HepG2 (cell line): Measurements from ENCODE around the gene MTIF2. TPM values are rescaled to one million over a fixed set of nuclear protein-coding genes. Genes with fewer than 3 reads are reported as not detected.

Experiments used
- FLYWCH1 ChIP-seq: sonication (generic); formaldehyde crosslinking; IDR thresholded peaks from 2 replicates; pipeline ENCODE4 v1.8.1; 2023; ENCODE audit warnings: mild to moderate bottlenecking, missing genetic modification reagents
- ZFP36L2 ChIP-seq: sonication (generic); formaldehyde crosslinking; IDR thresholded peaks from 2 replicates; pipeline ENCODE4 v1.4.0; 2020; ENCODE audit warnings: missing genetic modification reagents
- ZNF367 ChIP-seq: sonication (generic); formaldehyde crosslinking; IDR thresholded peaks from 2 replicates; pipeline ENCODE4 v1.4.0; 2020; ENCODE audit warnings: missing genetic modification reagents, borderline replicate concordance
- ZNF44 ChIP-seq: sonication (generic); formaldehyde crosslinking; IDR thresholded peaks from 2 replicates; pipeline ENCODE4 v1.5.1; 2020; ENCODE audit warnings: mild to moderate bottlenecking, missing genetic modification reagents
- ZSCAN22 ChIP-seq: sonication (generic); formaldehyde crosslinking; IDR thresholded peaks from 2 replicates; pipeline ENCODE4 v1.4.0; 2020; ENCODE audit warnings: mild to moderate bottlenecking, missing genetic modification reagents
- polyA plus RNA-seq, 8 experiments: library from polyadenylated mRNA; depleted of rRNA in 3 of 8; stranded (reverse) in 7 of 8; unstranded in 1 of 8; fragments of >200 nt; fragmentation: Illumina TruSeq in 4 of 8; extraction: Trizol in 4 of 8; gene quantifications; 2 replicates each; pipeline versions ENCODE4 v1.2.1 to v1.2.3, GENCODE V29; 2011 to 2016; ENCODE audit warnings: low read depth in 4 of 8, missing spikeins in 1 of 8, mixed read lengths in 1 of 8; ENCODE audit not compliant: insufficient read depth in 1 of 8
- total RNA-seq, 5 experiments: library from RNA; depleted of rRNA; stranded (reverse); fragments of >200 nt; fragmentation: Illumina TruSeq; extraction: Trizol; gene quantifications; 2 replicates each; pipeline ENCODE4 v1.2.3, GENCODE V29; 2016; ENCODE audit warnings: low read depth in 1 of 5
- TF ChIP-seq, protein P1 (sequence below): sonication (generic); formaldehyde crosslinking; conservative IDR thresholded peaks from 2 replicates; pipeline ENCODE4 v1.8.0; 2022; ENCODE audit warnings: mild to moderate bottlenecking, moderate library complexity, missing genetic modification reagents
- TF ChIP-seq, protein P2 (sequence below): IDR thresholded peaks from 2 replicates; pipeline ENCODE4 v1.6.1; 2016; ENCODE audit warnings: missing compliant biosample characterization, missing genetic modification reagents, borderline replicate concordance
- TF ChIP-seq, protein P3 (sequence below): sonication (generic); formaldehyde crosslinking; IDR thresholded peaks from 2 replicates; pipeline ENCODE4 v1.5.1; 2020; ENCODE audit warnings: mild to moderate bottlenecking, missing genetic modification reagents, moderate library complexity
- TF ChIP-seq, protein P4 (sequence below): sonication (generic); formaldehyde crosslinking; IDR thresholded peaks from 2 replicates; pipeline ENCODE4 v1.4.0; 2020; ENCODE audit warnings: missing genetic modification reagents, borderline replicate concordance

MTIF2 gene
- total and polyA plus RNA-seq, 2 of the 13 experiments (the other 11 are each of a cell fraction or from before 2014, with no cell fraction given), result 32.1 to 92.1 TPM

DNA sequence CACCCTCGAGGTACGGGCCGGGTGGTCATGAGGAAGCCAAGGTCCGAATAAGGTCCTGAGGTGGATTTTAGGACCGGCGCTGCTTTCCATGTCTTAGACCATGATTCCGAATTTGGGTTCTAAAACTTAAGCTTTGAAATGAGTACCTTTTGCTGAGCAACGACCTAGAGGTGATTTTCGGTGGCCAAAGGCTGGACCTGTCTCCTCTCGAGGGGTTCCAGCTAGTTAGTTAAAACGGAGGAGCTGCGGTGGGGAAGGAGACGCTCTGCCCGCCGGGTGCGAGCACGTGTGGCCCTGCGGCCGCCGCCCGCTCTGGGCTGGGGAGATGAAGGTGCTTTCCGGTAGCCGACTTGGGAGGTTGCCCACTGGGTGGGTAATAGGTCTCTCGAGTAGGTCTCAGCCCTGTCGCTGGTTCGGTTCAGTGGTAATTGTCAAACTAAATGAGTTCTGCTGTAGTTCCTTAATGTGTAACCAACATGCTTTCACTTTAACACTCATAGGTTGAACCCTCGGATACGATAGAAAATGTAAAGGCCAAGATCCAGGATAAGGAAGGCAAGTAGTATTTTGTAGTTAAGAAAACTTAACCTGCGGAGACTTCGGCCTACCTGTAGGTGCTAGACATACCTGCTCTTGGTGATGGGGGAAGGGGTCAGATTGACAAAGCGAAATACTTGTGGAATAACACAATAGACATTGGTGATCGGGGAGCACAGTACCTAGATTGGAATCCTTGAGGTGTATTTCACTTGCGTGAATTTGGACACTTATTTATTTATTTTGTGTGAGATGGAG lies 36.0 kb downstream of the MTIF2 start (continued):
- TF ChIP-seq ZFP36L2 (CRISPR knock-in tag) (0 out of 2 replicates have a peak, but pooled peaks have one; percentile 11), ZSCAN22 (CRISPR knock-in tag) (peak; percentile 63; the same call in 1 of the 2 replicates), FLYWCH1 (CRISPR knock-in tag) (no peak; the same call in 1 of the 2 replicates), ZNF44 (CRISPR knock-in tag) (peak; percentile 8; the same call in 1 of the 2 replicates), ZNF367 (CRISPR knock-in tag) (no peak; the same call in 1 of the 2 replicates)
- TF ChIP-seq, protein P1, sequence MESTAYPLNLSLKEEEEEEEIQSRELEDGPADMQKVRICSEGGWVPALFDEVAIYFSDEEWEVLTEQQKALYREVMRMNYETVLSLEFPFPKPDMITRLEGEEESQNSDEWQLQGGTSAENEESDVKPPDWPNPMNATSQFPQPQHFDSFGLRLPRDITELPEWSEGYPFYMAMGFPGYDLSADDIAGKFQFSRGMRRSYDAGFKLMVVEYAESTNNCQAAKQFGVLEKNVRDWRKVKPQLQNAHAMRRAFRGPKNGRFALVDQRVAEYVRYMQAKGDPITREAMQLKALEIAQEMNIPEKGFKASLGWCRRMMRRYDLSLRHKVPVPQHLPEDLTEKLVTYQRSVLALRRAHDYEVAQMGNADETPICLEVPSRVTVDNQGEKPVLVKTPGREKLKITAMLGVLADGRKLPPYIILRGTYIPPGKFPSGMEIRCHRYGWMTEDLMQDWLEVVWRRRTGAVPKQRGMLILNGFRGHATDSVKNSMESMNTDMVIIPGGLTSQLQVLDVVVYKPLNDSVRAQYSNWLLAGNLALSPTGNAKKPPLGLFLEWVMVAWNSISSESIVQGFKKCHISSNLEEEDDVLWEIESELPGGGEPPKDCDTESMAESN (CRISPR knock-in tag), result 0 out of 2 replicates have a peak, but pooled peaks have one; percentile 9
- TF ChIP-seq, protein P2, sequence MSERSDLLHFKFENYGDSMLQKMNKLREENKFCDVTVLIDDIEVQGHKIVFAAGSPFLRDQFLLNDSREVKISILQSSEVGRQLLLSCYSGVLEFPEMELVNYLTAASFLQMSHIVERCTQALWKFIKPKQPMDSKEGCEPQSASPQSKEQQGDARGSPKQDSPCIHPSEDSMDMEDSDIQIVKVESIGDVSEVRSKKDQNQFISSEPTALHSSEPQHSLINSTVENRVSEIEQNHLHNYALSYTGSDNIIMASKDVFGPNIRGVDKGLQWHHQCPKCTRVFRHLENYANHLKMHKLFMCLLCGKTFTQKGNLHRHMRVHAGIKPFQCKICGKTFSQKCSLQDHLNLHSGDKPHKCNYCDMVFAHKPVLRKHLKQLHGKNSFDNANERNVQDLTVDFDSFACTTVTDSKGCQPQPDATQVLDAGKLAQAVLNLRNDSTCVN (CRISPR knock-in tag), result 0 out of 2 replicates have a peak, but pooled peaks have one; percentile 10
- TF ChIP-seq, protein P3, sequence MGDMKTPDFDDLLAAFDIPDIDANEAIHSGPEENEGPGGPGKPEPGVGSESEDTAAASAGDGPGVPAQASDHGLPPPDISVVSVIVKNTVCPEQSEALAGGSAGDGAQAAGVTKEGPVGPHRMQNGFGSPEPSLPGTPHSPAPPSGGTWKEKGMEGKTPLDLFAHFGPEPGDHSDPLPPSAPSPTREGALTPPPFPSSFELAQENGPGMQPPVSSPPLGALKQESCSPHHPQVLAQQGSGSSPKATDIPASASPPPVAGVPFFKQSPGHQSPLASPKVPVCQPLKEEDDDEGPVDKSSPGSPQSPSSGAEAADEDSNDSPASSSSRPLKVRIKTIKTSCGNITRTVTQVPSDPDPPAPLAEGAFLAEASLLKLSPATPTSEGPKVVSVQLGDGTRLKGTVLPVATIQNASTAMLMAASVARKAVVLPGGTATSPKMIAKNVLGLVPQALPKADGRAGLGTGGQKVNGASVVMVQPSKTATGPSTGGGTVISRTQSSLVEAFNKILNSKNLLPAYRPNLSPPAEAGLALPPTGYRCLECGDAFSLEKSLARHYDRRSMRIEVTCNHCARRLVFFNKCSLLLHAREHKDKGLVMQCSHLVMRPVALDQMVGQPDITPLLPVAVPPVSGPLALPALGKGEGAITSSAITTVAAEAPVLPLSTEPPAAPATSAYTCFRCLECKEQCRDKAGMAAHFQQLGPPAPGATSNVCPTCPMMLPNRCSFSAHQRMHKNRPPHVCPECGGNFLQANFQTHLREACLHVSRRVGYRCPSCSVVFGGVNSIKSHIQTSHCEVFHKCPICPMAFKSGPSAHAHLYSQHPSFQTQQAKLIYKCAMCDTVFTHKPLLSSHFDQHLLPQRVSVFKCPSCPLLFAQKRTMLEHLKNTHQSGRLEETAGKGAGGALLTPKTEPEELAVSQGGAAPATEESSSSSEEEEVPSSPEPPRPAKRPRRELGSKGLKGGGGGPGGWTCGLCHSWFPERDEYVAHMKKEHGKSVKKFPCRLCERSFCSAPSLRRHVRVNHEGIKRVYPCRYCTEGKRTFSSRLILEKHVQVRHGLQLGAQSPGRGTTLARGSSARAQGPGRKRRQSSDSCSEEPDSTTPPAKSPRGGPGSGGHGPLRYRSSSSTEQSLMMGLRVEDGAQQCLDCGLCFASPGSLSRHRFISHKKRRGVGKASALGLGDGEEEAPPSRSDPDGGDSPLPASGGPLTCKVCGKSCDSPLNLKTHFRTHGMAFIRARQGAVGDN (CRISPR knock-in tag), result peak; percentile 77
- TF ChIP-seq, protein P4, sequence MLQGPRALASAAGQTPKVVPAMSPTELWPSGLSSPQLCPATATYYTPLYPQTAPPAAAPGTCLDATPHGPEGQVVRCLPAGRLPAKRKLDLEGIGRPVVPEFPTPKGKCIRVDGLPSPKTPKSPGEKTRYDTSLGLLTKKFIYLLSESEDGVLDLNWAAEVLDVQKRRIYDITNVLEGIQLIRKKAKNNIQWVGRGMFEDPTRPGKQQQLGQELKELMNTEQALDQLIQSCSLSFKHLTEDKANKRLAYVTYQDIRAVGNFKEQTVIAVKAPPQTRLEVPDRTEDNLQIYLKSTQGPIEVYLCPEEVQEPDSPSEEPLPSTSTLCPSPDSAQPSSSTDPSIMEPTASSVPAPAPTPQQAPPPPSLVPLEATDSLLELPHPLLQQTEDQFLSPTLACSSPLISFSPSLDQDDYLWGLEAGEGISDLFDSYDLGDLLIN (CRISPR knock-in tag), result no peak
